Stimulated activated CD8-positive, alpha-beta memory T cell treated with anti-CD3 and anti-CD28 coated beads, Interleukin-7, amount 100 ng/mL, for 1 hour (primary cell): ENCODE measurements around the gene LRFN3.
"Not testable (repeated sequence)": the region's sequence is repeated elsewhere in the genome, so short reads cannot be mapped to it uniquely, and the experiment has no call there.

ENCODE experiments used
- DNase-seq, 2 donors: peaks; one replicate each; pipeline ENCODE4 v3.0.0-alpha.2; 2020; ENCODE audit warnings: low read depth in 2 of 2

LRFN3 gene

DNA sequence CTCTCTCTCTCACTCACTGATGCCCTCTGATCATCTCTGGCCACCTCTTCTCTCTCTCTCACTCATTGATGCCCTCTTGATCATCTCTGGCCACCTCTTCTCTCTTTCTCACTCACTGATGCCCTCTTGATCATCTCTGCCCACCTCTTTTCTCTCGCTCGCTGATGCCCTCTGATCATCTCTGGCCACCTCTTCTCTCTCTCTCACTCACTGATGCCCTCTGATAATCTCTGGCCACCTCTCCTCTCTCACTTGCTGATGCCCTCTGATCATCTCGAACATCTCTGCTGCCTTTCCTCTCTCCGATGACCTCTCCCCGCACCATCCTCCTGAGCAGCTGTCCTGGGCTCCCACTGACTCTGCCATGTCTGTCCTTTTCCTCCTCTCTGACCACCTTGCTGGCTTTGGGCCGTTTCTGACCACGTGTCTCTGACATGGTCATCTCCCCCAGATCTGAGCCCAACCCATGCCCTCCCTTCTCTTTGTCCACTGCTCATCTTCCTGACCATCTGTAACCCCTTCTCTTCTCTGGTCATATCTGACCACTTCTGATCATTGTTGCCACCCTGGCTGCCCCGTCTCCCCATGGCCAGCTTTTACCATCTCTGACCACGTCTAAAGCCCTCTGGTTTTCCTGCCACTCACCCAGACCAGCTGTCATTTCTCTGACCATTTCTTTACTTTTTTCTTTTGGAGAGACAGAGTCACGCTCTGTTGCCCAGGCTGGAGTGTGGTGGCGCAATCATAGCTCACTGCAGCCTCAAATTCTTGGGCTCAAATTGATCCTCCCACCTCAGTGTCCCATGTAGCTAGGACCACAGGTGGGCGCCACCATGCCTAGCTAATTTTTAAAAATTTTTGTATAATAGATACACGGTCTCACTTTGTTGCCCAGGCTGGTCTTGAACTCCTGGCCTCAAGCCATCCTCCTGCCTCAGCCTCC, 2.4 kb downstream of the LRFN3 start:
- DNase-seq, result no peak

DNA sequence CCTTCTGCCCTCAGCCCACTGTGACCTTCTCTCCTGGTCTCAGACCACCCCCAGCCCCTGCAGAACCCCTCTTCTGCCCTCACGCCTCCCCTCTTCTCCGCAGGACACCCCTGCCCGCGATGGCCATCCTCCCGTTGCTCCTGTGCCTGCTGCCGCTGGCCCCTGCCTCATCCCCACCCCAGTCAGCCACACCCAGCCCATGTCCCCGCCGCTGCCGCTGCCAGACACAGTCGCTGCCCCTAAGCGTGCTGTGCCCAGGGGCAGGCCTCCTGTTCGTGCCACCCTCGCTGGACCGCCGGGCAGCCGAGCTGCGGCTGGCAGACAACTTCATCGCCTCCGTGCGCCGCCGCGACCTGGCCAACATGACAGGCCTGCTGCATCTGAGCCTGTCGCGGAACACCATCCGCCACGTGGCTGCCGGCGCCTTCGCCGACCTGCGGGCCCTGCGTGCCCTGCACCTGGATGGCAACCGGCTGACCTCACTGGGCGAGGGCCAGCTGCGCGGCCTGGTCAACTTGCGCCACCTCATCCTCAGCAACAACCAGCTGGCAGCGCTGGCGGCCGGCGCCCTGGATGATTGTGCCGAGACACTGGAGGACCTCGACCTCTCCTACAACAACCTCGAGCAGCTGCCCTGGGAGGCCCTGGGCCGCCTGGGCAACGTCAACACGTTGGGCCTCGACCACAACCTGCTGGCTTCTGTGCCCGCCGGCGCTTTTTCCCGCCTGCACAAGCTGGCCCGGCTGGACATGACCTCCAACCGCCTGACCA, 3.3 kb downstream of the LRFN3 start:
- no peak for DNase-seq

DNA sequence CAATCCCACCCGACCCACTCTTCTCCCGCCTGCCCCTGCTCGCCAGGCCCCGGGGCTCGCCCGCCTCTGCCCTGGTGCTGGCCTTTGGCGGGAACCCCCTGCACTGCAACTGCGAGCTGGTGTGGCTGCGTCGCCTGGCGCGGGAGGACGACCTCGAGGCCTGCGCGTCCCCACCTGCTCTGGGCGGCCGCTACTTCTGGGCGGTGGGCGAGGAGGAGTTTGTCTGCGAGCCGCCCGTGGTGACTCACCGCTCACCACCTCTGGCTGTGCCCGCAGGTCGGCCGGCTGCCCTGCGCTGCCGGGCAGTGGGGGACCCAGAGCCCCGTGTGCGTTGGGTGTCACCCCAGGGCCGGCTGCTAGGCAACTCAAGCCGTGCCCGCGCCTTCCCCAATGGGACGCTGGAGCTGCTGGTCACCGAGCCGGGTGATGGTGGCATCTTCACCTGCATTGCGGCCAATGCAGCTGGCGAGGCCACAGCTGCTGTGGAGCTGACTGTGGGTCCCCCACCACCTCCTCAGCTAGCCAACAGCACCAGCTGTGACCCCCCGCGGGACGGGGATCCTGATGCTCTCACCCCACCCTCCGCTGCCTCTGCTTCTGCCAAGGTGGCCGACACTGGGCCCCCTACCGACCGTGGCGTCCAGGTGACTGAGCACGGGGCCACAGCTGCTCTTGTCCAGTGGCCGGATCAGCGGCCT, 4.1 kb downstream of the LRFN3 start:
- no peak for DNase-seq

DNA sequence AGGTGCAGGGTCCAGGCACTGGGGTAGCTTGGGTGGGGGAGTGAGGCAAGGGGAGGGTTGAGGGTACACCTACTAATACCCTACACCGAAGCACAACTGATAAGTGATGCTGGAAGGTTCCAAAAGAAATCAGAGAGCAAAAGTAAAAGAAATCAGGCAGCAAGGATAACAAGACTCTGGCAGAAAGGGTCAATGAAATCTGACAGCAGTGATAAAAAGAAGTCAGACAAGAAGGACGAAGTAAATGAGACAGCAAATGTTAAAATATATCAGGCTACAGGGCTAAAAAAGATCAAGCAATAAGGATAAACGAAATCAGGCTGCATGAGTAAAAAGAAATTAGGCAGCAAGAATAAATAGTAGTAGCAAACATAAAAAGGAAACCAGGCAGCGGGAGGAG, 4.7 kb downstream of the LRFN3 start:
- no peak for DNase-seq

DNA sequence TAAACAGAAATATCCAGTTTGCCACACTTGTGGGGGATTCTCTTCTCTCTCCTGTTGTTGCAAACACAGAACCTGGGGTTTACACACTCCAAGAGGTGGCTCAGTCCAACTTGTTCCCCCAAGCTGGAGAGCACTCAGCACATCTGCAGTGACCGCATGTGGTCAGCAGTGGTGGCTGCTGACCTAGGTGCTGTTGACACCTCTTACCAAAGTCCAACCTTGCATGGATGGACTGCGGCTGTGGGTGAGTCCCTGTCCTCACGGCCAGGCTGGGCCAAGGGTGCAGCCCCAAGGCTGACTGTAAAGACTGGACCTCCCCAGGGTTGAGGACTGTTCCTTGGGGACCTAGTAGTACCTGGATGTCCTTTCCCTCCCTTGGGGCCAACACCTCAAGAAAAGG, 6.1 kb downstream of the LRFN3 start:
- no peak for DNase-seq

DNA sequence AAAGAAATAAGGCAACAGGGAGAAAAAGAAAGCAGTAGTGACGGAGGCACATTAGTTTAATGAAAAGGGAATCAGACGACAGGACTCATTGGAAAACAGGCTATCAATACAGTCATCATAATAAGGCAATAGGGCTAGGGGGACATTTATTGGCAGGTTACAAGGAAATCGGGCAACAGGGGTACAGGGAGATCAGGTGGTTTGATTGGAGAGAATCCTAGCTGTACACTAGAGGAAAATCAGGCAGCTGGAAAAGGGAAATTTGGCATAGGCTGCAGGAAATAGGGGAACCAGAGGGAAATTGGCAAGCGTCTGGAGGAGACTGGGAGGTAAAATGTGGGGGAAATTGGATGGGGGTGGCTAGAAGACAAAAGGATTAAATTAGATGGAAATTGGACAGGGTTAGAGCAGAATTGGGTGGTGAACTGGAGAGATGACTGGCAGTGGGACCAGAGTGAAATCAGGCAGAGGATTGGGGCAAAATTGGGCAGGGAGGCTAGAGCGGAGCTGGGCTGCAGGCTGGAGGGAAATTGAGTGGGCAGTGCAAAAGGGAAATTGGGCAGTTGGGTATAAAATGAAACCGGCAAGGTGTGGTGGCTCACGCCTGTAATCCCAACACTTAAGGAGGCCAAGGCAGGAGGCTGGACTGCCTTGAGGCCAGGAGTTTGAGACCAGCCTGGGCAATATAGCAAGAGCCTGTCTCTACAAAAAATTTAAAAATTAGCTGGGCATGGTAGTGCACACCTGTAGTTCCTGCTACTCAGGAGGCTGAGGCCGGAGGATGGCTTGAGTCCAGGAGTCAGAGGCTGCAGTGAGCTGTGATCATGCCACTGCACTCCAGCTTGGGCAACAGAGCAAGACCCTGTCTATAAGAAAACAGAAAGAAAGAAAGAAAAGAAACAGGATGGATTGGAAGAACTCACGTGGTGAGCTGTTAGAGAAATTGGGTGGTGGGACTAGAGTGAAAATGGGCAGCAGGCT, 7.4 kb downstream of the LRFN3 start:
- DNase-seq, result no peak

DNA sequence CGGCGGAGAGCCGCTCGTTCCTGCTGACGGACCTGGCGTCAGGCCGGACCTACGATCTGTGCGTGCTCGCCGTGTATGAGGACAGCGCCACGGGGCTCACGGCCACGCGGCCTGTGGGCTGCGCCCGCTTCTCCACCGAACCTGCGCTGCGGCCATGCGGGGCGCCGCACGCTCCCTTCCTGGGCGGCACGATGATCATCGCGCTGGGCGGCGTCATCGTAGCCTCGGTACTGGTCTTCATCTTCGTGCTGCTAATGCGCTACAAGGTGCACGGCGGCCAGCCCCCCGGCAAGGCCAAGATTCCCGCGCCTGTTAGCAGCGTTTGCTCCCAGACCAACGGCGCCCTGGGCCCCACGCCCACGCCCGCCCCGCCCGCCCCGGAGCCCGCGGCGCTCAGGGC, 8.4 kb downstream of the LRFN3 start:
- DNase-seq, result no peak

DNA sequence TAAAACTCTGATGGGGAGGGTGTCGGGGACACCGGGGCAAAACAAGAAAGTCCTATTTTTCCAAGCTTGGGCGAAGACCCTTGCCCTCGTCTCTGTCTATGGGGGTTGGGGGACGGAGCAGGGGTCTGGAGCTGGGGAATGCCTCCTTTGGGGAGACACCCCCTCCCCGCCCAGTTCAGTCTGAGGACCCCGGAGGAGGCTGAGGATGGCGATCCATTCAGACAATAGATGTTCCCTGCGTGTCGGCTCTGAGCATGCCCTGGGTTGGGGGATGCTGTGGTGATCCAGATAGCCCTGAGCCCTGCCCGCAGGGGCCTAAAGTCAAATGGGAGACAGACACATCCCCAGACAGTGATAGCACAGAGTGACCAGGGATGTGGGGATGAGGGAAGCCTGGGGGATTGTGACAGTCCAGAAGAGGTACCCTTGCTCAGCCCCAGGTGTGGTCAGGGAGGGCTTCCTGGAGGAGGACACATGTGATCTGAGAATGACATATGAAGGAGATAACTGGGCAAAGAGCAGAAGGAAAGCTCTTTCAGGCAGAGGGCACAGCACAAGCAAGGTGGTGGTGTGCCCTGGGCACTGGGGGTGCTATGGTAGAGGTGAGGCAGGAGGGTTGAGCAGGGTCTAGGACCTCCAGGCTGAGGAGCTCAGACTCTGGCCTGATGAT, 9.1 kb downstream of the LRFN3 start:
- no peak for DNase-seq

DNA sequence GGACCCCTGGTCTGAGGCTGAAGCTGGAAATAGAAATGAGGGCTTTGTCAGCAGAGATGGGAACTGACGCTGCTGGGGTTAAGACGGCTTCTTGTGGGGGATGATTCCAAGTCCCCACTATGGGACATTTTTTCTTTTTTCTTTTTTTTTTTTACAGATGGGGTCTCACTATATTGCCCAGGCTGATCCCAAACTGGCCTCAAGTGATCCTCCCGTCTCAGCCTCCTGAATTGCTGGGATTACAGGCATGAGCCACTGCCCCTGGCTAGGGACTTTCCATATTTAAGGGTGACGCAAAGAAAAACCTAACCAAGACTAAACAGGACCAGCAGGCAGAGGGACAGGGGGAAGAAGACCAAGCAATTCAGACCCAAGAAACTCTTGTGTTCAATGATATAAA, 10.0 kb downstream of the LRFN3 start:
- DNase-seq, result no peak

DNA sequence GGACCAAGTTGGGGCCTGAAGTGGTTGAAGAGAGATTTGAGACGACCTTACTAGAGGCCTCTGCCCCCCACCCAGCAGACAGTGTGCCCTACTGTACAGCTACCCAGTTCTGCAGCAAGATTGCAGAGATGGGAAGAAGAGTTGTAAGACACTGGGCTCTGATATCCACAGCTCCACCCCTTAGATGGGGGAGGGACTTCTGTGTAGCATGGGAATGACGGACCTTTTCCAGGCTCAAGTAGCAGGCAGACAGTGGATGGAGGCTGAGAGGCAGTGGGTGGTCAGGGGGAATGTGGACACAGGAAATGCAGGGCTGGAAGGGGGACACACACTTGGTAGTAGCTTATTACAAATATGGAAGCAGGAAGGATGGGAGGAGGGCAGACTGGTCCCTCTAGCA, 13.0 kb downstream of the LRFN3 start:
- DNase-seq, result no peak

DNA sequence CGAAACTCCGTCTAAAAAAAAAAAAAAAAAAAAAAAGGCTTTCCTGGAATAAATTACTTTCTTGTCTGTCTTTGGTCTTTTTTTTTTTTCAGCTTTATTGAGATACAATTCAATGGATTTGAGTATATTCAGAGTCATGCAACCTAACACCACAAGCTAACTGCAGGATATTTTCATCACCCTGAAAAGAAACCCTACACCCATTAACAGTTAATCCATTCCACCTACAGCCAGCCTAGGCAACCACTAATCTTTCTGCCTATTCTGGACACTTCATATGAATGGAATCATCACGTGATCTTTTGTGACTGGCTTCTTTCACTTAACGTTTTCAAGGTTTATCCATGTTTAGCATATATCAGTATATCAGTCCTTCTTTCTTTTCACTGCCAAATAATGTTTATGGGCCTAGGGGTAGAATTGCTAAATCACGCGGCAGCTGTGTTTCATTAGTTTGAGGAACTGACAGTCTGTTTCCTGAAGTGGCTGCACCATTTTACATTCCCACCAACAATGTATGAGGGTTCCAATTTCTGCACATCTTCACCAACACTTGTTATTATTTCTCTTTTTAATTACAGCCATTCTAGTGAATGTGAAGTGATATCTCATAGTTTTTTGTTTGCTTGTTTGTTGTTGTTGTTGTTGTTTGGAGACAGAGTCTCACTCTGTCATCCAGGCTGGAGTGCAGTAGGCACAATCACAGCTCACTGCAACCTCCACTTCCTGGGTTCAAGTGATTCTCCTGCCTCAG, 19.9 kb downstream of the LRFN3 start:
- DNase-seq, result no peak

DNA sequence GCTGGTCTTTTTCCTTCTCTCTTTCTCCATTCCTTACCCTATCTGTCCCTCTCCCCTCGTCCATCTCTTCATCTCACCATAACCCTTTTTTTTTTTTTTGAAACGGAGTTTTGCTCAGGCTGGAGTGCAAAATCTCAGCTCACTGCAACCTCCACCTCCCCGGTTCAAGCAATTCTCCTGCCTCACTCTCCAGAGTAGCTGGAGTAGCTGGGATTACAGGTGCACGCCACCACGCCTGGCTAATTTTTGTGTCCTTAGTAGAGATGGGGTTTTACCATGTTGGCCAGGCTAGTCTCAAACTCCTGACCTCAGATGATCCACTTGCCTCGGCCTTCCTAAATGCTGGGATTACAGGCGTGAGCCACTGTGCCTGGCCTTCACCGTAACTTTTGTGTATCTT, 21.2 kb downstream of the LRFN3 start:
- not testable (repeated sequence) for DNase-seq

DNA sequence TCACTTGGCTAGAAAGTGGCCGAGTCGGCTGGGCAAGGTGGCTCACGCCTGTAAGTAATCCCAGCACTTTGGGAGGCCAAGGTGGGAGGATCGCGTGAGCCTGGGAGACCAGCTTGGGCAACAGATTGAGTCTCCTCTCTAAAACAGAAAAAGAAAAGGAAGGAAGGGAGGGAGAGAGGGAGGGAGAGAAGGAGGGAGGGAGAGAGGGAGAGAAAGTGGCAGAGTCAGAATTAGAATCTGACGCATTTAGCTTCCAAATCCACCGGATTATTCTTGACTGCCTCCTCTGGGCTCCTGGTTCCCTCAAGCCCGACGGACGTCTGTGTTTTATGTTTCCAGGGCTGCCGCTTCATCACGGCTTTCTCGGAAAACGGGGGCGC, 22.5 kb downstream of the LRFN3 start:
- no peak for DNase-seq

DNA sequence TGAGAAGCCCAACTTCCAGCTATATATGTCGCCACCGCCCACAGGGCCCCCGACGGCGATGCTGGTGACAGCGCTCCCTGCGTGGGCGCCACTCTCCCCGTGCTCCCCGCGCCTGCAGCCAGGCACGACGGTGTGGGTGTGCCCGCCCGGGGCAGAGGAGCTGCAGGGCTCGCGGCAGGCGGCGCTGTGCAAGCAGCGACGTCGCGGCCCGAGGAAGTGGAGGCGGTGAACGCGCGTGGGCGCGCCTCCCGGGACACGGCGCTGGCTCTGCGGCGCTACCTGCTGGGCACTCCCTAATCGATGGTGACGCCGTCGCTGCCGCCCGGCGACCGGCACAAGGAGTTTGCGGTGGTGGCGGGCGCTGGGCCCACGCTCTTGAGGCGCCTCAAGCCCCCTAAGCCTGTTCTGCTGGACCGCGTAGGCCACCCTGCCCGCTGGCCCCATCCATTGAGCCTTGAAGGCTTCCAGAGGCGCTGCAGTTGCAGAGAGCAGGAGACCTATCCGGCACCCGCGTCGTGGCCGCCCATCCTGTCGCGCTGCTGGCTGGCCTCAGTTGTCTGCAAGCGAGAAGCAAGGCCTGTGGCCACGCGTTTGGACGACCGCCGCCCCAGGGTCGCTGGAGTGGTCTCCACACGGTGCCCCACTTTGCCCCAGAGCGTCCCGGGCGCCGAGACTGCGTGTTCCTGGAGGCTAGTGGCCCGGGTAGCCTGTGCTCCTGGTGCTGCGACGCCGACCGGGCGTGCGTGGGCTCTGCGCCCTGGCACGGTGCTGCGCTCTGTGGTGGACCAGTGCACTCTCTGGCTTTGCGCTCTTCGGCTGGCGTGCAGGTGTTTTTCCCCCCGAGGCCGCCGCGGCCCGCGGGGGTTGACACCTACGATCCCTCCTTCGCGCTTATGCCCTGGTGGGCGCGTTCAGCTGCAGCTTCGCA, 23.1 kb downstream of the LRFN3 start:
- peak; percentile 57 for DNase-seq

DNA sequence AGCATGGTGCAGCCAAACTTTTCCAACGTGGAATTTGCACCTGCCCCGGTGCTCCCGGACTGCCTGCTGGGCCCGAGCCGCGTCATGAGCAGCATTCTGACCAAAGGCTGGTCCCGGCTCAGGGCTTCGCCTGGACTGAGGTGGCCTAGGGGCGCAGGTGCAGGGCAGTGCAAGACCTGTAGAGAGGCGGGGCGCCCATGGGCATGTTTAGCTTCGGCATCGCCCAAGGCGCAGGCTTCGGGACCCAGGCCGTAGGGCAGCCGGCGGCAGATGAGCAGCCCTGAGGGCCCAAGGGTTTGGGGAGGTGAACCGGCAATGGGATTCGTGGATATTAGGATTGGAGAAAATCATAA, 23.8 kb downstream of the LRFN3 start:
- no peak for DNase-seq

DNA sequence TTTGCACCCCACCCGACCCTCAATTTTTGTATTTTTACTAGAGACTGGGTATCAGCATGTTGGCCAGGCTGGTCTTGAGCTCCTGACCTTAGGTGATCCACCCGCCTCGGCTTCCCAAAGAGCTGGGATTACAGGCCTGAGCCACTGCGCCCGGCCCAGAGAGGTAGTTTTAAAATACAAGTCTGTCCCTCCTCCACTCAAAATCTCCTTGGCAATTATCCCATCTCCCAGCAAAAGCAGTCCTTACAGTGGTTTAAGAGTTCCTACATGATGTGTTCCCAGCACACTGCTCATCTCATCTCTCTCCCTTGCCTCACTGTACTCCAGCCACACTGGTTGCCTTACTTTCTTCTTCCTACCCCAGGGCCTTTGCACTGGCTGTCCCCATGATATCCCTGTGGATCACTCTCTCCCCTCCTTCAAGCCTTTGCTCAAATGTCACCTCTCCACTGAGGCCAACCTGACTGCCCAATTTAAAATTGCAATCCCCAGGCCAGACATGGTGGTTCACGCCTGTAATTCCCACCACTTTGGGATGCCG, 24.3 kb downstream of the LRFN3 start:
- DNase-seq, result no peak

DNA sequence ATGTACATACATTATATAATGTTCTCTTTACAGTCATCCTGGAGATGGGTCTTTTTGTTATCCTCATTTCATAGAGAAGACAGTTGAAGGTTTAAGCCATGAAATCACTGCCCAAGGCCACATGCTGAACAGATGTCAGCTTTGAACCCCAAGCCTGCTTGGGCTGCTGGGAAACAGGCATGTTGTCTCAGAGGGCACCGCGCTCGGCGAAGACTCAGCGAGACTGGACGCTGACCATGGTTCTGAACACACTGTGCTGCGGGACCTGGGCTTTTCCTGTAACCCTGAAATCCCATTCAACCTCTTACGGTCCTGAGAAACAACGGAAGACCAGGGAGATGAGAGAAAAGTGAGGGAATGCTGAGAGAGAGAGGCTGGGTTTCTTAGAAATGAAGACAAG, 27.3 kb downstream of the LRFN3 start:
- DNase-seq, result no peak

DNA sequence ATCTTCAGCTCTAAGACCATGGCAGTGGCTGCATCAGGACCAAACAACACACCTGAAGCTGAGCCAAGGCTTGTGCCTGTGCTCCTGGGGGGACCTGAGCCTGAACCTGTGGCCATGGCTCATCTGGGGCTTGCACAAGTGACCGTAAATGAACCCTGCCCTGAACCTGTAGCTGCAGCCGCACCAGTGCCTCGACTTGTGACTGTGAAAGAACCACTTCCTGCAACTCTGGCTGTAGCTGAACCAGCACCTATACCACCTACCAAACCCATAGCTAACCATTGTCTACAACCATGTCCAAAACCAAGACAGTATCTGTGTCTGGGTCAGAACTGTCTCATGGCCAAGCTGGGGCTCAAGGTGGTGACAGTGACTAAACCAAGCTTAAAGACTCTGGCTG, 30.6 kb downstream of the LRFN3 start:
- DNase-seq, result no peak

DNA sequence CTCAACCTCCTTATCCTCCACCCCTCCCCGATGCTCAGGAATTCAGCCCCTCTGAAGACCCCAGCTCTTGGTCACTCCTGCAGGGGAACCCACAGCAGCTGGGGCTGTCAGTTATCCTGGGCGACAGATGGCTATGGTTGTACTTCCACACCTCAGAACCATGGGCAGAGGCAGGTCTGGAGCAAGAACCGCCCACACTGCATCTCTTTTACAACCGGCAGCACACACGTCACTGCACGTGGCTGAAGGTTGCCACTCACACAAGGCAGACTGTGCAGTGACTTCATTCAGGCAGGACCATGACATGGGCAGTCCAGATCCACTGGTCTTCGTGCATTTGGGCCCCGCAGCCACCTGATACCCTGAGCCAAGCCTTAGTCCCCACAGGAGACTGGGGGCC, 37.3 kb downstream of the LRFN3 start:
- DNase-seq, result no peak
